NCI-H2029 (cell line): Measurements from ENCODE around the gene ECHDC1.
A peak's percentile ranks its signal among the peaks of the same experiment; 100 is the strongest.

Experiments
- DNase-seq: peaks from one replicate; lab custom pipeline; 2025; lab: John Stamatoyannopoulos, UW

Gene ECHDC1

DNA sequence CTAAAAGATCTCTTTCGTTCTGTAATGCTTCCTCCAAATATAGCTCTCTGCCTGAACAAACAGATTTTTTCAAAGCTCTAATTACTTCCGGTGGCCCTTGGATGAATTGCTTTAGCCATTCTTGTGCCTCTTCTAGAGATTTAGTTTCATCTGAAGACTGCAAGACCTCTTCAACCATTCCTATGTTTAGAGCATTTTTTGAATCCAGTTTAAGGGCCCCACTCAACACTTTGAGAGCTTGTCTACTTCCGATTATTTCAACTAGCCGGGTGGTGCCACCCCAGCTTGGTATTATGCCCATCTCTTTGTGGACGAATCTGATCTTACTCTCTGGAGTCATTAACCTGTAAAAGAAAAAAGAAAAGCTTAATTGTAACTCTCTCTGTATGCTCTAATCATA lies 53.5 kb downstream of the ECHDC1 start:
- DNase-seq, result no peak

DNA sequence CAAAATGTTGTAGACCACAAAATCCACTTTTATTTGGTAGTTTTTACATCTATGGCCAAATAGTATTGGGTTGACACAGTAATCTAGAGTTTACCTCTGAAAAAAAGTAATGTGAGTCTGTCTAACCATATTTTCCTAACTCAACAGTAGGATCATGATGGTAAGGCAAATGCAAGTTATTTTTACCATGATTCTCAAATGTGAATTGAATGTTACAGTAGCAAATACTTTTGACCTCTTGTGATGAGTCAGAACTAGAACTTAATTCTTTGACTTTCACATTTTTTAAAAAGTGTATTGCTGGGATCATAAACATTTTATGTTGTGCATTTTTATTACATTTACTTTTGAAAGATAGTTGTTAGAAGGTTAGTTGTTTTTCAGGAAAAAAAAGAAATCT lies 54.7 kb downstream of the ECHDC1 start:
- no peak for DNase-seq

DNA sequence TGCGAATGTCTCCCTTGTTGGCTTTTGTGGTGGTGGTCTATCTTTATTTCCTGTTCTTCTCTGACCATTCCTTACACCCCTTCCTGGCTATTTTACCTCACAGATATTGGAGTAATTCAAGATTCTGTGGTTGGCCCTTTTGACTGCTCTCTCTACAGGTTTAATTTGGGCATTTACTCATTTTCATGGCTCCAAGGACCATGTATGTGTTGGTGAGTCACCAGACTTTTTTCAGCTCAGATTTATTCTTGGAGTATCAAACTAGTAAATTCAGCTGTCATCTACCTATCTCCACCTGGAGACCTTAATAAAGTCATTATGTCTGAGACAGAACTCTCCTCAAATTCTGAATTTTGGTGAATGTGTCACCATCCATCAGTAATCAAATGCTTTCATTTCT lies 61.2 kb downstream of the ECHDC1 start:
- no peak for DNase-seq

DNA sequence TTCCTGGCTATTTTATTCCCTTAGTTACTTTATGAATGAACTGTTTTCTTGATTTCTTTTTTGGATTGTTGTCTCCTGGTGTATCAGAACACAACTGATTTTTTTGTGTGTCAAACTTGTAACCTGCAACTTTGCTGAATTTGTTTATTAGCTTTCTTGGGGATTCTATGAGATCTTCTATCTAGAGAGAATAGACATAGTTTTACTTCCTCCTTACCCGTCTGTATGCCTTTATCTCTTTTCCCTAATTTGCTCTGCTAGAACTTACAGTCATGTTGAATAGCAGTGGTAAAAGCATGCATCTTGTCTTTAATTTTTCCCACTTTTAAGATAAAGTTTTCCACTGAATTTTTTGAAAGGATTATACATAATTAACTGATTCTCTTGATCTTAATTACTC lies 63.6 kb downstream of the ECHDC1 start:
- DNase-seq, result no peak

DNA sequence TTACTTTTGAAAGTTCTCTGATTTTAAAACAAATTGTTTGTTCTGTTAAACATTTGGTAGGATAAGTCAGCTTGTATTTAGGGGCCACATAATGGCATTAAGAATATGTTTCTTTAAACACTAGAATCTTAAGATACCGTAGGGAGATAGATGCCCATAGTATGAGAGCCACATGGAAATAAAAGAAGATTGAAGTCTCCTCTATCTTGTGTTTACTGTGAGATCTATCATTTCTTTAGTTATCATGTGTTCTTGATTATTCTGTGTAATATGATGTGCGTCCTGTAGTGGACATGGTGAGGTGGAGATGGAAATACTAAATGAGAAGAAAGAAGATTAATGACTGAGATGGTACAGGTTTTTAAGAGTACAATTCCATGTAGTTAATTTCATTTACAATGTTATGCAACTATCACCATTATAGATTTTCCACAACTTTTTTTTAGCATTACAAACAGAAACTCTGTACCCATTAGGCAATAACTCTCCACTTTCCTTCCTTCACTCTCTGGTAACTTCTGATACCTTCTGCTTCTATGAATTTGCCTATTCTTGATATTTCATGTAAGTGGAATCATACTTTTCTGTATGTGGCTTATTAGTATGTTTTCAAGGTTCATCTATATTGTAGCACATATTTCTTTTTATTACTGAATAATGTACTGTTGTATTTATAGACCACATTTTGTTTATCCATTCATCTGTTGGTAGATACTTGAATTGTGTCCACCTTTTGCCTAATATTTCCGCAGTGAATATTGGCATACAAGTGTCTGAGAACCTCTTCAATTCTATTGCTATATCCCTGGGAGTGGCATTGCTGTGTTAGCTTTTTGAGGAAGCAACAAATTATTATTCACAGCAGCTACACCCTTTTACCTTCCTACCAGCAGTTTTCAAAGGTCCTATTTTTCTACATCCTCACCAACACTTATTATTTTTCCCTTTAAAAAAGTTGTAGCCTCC lies 65.2 kb downstream of the ECHDC1 start:
- DNase-seq, result no peak

DNA sequence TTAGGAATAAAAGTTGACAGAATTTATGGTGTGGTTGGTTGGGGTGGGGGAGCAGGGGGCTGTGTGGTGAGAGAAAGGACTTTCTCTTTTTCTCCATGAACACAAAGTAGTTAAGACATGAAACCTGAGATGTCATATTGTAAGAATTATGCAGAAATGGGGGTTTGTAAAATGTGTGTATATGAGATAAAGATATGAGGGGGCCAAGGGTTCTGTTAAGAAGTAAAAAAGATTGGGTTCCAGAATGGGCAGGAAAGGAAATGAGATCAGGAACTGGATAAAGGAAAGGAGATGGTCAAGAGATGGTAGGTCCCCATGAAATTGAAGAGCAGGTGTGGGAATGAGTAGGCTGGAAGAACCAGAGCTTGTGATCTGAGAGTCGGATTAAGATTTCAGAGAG lies 67.1 kb downstream of the ECHDC1 start:
- DNase-seq, result no peak

DNA sequence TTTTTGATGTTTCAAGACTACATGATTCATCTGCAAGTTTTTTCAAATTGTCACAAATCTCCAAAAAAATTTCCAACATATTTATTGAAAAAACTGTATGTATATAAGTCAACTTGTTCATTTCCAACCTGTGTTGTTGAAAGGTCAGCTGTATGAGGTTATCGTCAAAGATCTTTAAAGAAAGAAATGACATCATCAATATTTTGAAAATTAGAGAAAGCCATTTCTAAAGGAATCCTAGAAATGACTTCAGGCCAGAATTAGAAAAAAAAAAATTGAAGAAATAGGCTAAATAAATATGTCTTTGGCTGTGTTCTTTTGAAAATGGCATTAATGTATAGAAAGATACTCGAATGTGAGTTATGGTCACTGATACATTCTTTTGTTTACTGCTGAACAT lies 69.9 kb downstream of the ECHDC1 start:
- no peak for DNase-seq

DNA sequence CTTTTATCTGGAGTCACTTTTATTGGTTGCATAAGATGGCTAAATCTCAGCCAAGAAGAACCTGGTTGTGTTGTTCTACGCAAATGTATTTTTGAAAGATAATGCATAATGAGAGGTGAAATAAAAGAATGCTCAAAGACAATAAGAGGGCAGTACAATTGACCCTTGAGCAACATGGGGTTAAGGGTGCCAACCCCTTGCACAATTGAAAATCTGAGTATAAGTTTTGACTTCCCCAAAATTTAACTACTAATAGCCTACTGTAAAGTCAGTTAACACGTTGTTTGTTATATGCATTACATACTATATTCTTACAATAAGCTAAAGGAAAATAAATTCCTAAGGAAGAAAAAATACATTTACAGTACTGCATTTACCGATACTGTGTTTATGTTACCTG lies 70.8 kb downstream of the ECHDC1 start:
- DNase-seq, result no peak

DNA sequence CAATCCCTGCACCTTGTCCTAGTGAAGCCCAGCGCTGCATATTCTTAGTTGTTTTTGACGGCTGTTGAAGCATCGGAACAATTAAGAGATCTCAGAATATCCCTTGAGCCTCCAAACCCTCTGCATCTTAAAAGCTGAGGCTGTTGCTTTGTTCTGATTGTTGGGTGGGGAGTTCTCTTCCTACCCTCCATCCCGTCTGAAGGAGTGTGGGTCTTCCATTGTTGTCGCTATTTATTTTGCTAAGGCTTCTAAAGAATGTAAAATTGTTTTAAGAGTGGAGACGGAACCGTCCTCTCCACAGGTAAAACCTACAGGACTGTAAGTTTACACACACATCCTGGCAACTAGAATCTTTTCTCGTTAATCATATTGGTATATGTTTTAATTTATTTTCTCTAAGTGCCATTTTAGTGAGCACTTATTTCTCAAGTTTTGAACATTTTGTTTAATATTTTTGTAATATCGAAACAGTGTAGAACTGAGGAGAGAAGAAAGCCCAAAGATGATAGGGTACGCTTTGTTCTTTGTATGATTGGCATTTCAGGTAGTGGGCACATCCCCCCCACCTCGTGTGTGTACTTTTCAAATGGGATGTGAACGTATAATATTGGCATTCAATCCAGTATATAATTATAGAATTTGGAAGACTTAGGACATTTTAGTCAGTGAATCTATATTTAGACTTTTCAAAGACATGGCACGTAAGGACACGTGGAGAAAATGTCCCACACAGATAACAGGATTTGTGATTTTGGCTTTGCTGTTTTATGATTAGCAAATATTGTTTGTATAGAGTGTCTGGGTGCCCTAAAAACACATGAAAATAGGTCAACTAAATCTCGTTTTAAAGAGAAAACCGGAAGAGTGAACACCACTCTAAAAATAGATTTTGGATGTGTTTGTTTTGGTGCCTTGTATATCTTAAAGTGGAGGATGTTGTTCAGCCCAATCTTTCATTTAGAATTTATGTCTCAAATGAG lies 75.5 kb downstream of the ECHDC1 start:
- no peak for DNase-seq

DNA sequence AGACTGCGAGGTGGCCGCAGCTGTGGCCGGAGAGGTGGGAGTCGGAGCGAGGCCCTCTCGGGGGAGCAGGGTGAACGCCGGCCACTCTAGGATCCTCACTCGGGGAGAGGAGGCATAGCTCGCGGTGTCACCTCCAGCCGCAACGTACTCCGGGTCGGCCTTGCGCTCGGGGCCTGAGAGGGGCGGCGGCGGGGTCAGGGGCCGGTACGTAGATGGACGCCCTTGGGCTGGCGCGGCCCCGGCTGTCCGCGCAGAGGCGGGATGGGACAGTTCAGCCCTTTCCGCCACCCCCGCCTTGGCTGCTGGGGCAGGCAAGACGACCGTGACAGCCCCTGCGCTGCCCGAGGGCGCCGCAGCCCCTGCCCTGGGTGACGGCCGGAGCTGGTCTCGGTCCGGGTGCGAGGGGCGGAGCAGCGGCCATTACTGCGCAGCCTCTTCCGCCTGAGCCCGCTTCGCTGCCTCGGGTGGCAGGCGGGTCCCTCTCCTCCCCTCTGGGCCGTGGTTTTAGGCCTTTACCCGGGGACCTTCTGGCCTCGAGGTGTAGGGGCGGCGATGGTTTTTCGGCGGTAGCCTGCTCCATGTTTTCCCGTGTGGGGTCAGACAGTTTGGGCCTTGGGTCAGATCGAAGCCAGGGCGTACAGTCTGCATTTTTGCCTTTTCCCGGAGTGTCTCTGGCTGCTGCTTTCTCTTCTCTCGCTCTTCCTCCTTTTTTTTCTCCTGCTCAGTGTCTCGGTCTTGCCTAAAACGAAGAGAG lies 76.3 kb downstream of the ECHDC1 start:
- DNase-seq, result peak; percentile 74

DNA sequence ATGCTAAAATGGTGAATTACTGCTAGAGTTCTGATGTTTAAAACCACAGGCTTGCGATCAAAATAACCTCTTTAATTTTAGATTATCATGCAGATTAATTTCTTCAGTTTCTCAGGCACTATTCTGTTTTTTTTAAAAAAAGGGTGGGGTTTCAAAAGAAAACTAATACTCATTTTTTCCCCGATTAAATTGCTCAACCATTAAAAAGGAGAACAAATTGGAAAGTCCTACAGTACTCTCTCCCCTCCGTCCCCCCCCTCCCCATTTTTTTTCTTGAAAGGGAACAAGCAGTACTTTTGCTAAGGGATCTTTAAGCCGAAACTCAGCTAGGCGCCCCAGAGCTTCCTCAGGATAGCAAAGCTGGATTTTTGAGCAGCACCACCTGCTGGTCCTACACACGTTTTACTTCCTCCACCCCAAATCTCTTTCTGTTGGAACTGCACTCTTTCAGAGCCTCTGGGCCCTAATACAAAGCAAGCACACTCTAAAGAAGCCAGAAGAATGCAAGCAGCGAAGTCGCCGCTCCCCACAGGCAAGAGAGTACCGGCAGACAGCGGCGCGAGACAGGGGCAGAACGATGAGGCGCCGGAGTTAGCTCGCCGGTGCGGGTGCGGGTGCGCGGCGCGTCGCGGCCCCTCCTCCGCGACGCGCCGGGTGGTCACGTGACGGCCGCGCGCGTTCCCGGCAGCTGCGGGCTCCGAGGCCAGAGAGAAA lies 77.1 kb downstream of the ECHDC1 start, which contains the start of gene RNF146:
TSS of gene RNF146 (plus strand) at position 687 of the 714 bp plus-strand sequence. CDS start 13,475 bp downstream, outside the sequence.
- DNase-seq, result peak; percentile 91

DNA sequence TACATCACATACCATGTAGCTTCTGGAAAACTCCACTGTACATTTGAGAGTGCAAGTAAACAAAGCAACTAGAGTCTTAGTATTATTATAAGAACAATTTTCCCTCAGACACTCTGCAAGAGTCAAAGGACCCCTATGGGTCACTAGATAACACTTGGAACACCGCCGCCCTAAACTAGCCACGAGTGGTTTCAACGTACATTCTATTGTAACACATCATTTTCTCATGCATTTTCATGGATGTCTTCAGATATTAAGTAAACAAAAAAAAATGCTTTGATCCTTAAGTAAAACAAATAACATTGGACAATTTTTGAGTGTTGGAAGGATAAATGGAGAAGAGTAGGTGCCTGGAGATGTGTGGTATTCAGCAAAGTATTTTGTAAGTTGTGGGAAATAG lies 79.9 kb downstream of the ECHDC1 start:
- no peak for DNase-seq

DNA sequence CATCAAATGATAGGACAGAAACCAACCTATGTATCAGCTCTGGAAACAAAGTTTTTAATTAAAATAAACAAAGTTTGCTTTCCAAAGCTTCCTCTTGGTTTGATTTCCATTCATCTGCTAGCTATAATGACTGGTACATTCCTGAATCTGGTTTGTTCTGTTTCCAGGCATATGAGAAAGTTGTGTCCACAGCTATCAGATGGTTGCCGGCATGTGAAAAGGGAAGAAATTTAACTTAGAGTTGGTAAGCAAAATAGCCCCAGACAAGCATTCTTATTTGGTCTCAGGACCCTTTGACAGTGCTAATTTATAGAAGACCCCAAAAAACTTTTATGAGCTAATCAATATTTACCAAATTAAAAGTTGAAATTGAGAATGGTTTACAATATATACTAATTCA lies 80.5 kb downstream of the ECHDC1 start:
- DNase-seq, result no peak

DNA sequence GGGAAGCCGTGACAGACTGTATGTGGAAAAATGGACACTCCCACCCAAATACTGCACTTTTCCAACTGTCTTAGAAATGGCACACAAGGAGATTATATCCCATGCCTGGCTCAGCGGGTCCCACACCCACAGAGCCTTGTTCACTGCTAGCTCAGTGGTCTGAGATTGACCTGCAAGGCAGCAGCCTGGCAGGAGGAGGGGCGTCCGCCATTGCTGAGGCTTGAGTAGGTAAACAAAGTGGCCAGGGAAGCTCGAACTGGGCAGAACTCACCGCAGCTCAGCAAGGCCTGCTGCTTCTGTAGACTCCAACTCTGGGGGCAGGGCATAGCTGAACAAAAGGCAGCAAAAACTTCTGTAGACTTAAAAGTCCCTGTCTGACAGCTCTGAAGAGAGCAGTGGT lies 88.1 kb downstream of the ECHDC1 start:
- DNase-seq, result no peak

DNA sequence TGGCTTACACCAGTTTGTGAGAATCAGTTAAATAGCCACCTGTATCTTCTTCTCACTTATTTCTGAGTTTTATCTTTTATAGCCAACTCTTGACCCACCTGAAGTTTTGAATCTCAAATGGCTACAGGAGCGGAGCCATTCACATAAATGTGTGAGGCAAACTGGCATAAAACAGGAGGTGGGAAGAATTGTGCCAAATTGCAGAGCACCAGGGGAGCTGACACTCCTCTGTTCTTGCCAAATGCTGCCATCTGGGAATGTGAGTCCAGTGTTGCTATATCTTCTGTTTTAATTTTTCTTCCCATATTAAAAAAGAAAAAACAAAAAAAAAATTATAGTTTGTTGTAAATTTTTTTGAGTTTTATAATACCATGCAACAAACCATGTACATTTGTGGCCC lies 93.8 kb downstream of the ECHDC1 start:
- DNase-seq, result no peak

DNA sequence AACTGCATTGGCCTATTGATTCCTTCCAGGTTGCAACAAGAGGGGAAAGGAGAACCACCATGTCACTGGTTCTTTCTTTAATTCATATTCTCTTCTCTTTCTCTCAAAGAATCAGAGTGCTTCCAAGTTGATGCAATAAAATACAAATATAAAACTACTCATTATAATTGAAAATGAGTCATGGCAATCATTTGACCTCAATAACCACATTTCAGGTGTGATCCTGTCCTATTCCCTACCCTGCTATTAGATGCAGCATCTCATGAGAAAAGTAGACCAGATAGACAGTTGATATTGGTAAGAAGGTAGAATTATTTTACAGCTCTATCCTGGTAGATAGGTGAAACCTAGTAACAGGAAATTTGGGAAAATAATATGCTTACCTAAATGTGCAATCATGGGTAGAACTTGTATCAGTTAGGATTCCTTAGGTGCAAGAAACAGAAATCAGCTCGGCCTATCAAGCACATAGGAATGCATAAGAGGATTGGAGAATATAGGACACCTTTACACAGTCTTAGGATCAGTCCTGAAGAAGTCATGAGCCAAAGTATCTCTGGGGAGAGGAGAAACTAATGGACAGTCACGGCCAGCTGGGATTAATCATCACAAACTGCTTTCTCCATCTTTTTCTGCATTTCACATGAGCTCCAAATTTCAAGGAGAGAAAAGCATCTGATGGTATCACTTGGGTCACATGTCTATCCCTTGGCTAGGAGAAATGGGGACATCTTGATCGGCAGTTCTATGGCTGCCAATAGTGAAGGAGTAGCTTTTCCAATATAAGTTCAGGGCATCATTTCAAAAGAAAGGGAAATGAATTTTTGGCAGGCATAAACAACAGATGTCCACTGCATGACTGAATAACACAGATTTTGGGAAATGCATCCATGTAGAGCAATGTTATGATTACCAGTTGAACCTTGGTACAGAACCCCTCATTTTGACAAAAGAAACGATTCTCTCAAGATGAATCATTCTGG lies 96.0 kb downstream of the ECHDC1 start:
- no peak for DNase-seq

DNA sequence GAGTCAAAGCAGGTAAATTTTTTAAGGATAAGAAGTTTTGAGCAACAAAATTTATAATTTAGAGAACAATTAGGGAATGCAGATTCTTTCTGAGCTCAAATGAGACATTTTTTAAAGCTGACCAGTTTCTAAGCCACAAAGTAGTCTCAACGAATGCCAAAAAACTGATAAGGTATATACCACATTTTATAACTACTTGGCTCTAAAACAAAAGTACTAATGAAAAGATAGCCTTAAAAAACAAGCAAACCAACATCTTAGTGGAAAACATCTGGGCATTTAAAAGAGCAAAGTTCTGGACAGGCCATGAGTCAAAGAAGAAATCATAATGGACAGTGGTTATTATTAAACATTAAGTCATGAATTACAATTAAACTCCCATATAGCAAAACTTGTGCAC lies 99.9 kb downstream of the ECHDC1 start:
- no peak for DNase-seq
